ENCODE results near the gene PSME3.

DNA sequence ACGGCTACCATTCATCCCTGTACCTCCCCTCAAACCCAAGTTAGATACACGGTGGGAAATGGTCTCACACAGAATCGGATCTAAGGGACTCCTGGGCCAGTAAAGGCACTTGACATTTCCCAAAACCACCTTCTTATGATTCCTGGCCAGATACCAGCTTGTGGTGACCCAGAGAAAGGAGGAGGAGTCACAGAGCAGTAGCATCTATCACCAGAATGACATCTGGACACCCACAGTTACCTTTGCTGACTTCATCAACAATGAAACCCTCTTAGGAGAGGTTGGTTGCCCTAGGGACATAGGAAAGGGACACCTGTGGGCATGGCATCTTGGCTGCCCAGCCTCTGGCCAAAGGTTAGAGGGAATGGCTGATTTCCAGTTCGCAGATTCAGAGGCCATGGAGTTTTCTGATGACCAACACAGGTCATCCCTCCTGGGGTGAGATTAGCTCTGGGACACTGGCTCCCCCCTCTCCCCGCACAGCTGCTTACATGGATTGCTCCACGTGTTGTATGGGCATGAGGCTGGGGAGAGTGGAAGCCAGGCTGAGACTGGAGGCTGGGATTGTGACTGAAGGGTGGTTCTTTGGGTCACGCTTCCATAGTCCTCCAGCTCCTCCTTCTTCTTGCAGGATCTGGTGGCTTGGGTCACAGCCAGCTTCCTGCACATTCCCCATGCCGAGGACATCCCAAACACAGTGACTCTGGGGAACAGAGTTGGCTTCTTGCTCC lies 16.4 kb downstream of the PSME3 start:
- TF ChIP-seq, protein P1, sequence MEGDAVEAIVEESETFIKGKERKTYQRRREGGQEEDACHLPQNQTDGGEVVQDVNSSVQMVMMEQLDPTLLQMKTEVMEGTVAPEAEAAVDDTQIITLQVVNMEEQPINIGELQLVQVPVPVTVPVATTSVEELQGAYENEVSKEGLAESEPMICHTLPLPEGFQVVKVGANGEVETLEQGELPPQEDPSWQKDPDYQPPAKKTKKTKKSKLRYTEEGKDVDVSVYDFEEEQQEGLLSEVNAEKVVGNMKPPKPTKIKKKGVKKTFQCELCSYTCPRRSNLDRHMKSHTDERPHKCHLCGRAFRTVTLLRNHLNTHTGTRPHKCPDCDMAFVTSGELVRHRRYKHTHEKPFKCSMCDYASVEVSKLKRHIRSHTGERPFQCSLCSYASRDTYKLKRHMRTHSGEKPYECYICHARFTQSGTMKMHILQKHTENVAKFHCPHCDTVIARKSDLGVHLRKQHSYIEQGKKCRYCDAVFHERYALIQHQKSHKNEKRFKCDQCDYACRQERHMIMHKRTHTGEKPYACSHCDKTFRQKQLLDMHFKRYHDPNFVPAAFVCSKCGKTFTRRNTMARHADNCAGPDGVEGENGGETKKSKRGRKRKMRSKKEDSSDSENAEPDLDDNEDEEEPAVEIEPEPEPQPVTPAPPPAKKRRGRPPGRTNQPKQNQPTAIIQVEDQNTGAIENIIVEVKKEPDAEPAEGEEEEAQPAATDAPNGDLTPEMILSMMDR (IDR thresholded peaks at IDR 0.05; ENCODE audit: borderline replicate concordance, extremely low read depth, low read length, poor library complexity, severe bottlenecking): no peak
- no peak for TF ChIP-seq EZH2 (IDR thresholded peaks at IDR 0.05; ENCODE audit: borderline replicate concordance, low read depth, low read length, severe bottlenecking)

All from DND-41 (cell line).